ENCODE measurements around the gene ZNF148.
A peak's percentile ranks its signal among the peaks of the same experiment; 100 is the strongest.

ZNF148 gene

DNA sequence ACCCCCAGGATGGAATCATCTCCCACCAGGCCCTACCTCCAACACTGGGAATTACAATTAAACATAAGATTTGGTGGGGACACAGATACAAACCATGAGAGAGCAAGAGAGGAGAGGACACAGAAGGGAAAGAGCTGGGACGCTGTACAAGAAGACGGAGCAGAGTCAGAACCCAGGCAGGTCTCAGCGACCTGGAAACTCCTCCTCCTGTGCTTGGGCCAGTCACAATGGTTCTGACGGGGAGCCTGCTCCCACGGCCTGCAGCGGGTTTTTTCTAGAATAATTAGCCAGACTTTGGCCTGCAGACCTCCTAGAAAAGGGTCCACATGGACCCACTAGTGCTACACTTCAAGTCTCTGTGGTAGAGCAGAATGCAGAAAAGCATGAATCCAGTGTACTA is 168.2 kb downstream of the ZNF148 start:
- DNase-seq (ENCODE audit: extremely low spot score) = no peak
- TF ChIP-seq, protein P1, sequence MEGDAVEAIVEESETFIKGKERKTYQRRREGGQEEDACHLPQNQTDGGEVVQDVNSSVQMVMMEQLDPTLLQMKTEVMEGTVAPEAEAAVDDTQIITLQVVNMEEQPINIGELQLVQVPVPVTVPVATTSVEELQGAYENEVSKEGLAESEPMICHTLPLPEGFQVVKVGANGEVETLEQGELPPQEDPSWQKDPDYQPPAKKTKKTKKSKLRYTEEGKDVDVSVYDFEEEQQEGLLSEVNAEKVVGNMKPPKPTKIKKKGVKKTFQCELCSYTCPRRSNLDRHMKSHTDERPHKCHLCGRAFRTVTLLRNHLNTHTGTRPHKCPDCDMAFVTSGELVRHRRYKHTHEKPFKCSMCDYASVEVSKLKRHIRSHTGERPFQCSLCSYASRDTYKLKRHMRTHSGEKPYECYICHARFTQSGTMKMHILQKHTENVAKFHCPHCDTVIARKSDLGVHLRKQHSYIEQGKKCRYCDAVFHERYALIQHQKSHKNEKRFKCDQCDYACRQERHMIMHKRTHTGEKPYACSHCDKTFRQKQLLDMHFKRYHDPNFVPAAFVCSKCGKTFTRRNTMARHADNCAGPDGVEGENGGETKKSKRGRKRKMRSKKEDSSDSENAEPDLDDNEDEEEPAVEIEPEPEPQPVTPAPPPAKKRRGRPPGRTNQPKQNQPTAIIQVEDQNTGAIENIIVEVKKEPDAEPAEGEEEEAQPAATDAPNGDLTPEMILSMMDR (IDR thresholded peaks at IDR 0.05; ENCODE audit: control extremely low read depth, extremely low read depth, low read depth, missing control alignments) = no peak
- POLR2A ChIA-PET = no interaction called here
- CTCF ChIA-PET = interaction anchor here (1.1 kb wide), 1 partner anchor 11 kb away, joined by 3 read pairs; no protein-coding TSS in a partner anchor

DNA sequence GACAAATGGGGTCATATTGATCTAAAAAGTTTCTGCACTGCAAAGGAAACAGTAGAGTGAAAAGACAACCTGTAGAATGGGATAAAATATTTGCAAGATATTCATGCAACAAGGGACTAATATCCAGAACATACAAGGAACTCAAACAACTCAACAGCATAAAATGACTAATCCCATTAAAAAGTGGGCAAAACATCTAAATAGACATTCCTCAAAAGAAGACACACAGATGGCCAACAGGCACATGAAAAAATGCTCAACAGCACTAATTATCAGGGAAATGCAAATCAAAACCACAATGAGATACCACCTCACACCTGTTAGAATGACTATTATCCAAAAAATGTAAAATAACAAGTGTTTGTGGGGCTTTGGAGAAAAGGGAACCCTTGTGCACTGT is 171.4 kb downstream of the ZNF148 start:
- CTCF ChIA-PET = interaction anchor here (1.8 kb wide), 1 partner anchor 9 kb away, joined by 4 read pairs; no protein-coding TSS in a partner anchor
- TF ChIP-seq, protein P1 (IDR thresholded peaks at IDR 0.05; ENCODE audit: control extremely low read depth, extremely low read depth, low read depth, missing control alignments) = no peak
- no peak for DNase-seq (ENCODE audit: extremely low spot score)
- POLR2A ChIA-PET = no interaction called here

DNA sequence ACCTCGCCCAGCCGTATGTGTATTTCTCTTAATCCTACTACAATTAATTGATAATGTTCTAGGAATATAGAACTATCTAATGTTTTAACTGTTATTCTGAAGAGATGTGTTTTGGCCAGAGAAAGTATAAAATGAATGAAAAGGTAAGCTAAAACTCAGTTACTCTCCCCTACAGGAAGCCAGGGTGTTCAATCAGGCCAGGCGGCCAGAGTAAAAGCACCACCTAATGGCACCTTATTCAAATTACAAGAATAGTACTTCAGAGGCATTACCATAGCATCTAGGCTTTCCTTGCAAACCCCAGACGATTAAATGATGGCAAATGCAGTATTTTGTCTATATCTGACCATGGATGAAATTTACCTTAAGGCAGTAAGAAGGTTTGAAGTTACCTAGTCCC is 172.9 kb downstream of the ZNF148 start:
- peak; percentile 58 for DNase-seq (ENCODE audit: extremely low spot score)
- TF ChIP-seq, protein P1 (IDR thresholded peaks at IDR 0.05; ENCODE audit: control extremely low read depth, extremely low read depth, low read depth, missing control alignments) = peak; percentile 21
- ChIA-PET POLR2A (no interaction called here), CTCF (interaction anchor here (0.8 to 2.2 kb wide), 12 partner anchors 10 to 275 kb away, joined by 3 to 10 read pairs (median 4); partner anchors contain the start of gene SLC12A8)

DNA sequence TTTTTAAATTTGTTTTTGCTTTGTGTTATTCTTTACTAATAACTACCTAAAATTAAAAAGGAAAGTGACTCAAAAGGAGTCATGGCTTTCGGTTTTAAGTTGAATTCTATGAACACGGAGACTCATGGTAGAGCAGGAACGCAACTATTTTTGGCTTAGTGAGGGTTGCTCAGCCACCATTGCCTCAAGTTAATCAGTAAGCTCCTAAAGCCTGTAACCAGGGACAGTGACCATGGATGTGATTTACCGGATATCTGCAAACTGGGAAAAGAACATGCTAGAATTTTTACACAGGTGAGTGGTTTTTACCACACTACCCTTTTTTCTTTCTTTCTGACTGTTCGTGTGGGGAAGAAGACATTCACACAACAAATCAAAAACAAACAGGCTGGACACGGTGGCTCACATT is 174.4 kb downstream of the ZNF148 start:
- DNase-seq (ENCODE audit: extremely low spot score) = peak; percentile 71
- TF ChIP-seq, protein P1 (IDR thresholded peaks at IDR 0.05; ENCODE audit: control extremely low read depth, extremely low read depth, low read depth, missing control alignments) = no peak
- ChIA-PET CTCF (interaction anchor here (1.2 to 2.2 kb wide), 2 partner anchors 11 to 12 kb away, joined by 3 to 10 read pairs; partner anchors contain the start of gene SLC12A8), POLR2A (no interaction called here)

DNA sequence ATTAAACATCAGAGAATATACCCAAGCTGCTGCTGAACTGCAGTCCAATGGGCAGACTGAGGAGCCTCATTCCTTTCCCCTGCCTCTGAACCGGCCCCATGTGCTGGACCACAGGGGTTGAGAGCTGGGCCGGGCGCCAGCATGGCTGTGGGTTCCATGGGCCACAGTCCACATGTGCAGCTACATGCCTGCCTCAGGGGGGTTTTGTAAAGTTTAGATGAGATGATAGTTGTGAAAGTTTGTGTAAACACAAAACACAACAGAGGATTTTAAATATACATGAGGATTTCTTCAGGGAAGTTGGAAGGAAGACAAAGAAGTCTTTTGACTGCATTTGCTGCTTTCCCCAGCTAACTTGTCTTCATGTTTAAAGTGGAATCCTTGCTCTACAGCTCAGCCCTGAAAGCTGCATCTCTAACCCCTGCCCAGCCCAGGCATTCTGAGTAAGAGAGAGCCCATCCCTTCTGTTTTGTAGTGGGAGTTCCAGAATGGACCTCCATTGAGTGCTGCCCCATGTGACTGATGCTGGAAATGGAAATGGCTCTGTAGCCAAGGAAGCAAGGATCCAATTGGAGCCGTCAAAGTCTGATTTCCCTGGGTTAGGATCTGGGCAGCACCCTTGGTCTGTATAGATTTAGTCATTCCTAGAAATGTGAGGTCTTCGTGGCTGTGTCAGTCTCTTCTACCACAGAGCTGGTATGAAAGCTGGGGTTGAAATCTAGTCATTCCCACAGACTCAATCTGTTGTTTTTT is 180.1 kb downstream of the ZNF148 start:
- POLR2A ChIA-PET = no interaction called here
- CTCF ChIA-PET = interaction anchor here (0.8 to 2.6 kb wide), 8 partner anchors 9 to 391 kb away, joined by 3 to 10 read pairs (median 4); no protein-coding TSS in a partner anchor
- no peak for DNase-seq (ENCODE audit: extremely low spot score)
- TF ChIP-seq, protein P1 (IDR thresholded peaks at IDR 0.05; ENCODE audit: control extremely low read depth, extremely low read depth, low read depth, missing control alignments) = no peak

DNA sequence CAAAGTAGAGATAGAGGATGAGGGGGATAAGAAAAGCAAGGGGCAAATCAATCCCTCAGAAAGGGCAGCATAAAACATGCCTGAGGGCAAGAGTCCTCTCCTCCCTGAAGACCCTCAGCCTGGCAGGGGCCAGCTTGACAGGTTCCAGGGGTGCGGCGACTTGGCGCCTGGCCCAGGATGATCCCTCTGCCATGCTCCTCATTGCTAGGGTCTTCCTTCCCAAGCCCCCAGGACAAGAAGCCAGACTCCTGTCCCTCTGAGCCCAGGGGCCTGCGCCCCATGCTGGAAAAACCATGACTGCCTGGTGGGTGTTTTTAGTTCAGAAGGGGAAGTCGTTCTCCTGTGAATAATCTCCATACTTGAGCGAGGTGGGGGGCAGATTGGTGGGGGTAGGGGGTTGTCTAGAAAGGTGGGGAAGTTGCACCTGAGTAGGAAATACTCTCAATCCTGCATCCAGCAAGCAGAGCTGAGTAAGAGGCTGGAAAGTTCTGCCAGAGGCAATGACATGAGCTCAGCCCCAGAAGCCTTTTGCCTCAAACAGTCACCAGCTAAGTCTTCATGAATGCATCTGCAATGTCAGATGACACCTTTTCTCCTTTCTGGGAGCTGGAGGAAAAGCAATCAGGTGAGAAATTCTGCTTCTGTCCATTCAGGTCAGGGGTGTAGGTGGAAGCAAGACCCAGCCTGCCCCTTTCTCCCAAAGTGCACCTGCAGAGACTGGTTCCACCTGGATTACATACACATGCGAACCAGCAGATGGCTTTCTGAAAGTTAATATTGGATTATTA is 180.9 kb downstream of the ZNF148 start:
- POLR2A ChIA-PET = no interaction called here
- TF ChIP-seq, protein P1 (IDR thresholded peaks at IDR 0.05; ENCODE audit: control extremely low read depth, extremely low read depth, low read depth, missing control alignments) = no peak
- CTCF ChIA-PET = interaction anchor here (1.2 to 2.6 kb wide), 6 partner anchors 10 to 392 kb away, joined by 3 to 10 read pairs (median 4); no protein-coding TSS in a partner anchor
- no peak for DNase-seq (ENCODE audit: extremely low spot score)
